HEK293 (cell line): ENCODE measurements around the gene SLC25A13.

Experiments used
- CTCF ChIA-PET: fragments of 350-600 bp; formaldehyde crosslinking; extraction: SDS; loops from one replicate; lab custom pipeline; 2021; ENCODE audit warnings: antibody characterized with exemption; lab: Yijun Ruan, JAX
- POLR2A ChIA-PET: fragments of 300-600 bp; formaldehyde crosslinking; extraction: SDS; loops from one replicate; lab custom pipeline; 2020; ENCODE audit warnings: antibody characterized with exemption, inconsistent platforms; lab: Yijun Ruan, JAX
- H3K27ac ChIP-seq: fragments of 200-500 bp; sonication (Bioruptor generic); 2 replicates; pipeline ENCODE4 v1.5.1; 2014; ENCODE audit warnings: low read depth, low read length, control low read depth, inconsistent platforms; ENCODE audit errors: extremely low read depth
- H3K36me3 ChIP-seq, 2 experiments: fragments of 200-500 bp in 1 of 2; sonication (Bioruptor generic) in 1 of 2; 1 replicate in 1 of 2; 2 replicates in 1 of 2; pipeline ENCODE4 v1.5.1; 2014 to 2017; ENCODE audit warnings: inconsistent platforms in 2 of 2, low read length in 2 of 2; ENCODE audit not compliant: control insufficient read depth in 2 of 2, insufficient read depth in 1 of 2
- H3K4me1 ChIP-seq: fragments of 200-500 bp; sonication (Bioruptor generic); 2 replicates; pipeline ENCODE4 v1.5.1; 2014; ENCODE audit warnings: mild to moderate bottlenecking, low read length, inconsistent platforms; ENCODE audit not compliant: control insufficient read depth, insufficient read depth
- H3K4me3 ChIP-seq: 2 replicates; pipeline ENCODE4 v1.5.1; 2011; ENCODE audit warnings: low read depth, mild to moderate bottlenecking, control low read depth, low read length, moderate library complexity
- H3K9me3 ChIP-seq: fragments of 200-500 bp; sonication (Bioruptor generic); 2 replicates; pipeline ENCODE4 v1.5.1; 2014; ENCODE audit warnings: low read depth, low read length, inconsistent platforms; ENCODE audit not compliant: control insufficient read depth, insufficient read depth
- EGR2 ChIP-seq: fragments of 450-650 bp; formaldehyde crosslinking; IDR thresholded peaks from 2 replicates; pipeline ENCODE4 v1.5.1; 2016; ENCODE audit warnings: low read depth, missing biosample characterization, missing genetic modification characterization
- MZF1 ChIP-seq: fragments of 450-650 bp; formaldehyde crosslinking; IDR thresholded peaks from 2 replicates; pipeline ENCODE4 v1.5.1; 2017; ENCODE audit warnings: missing biosample characterization, missing genetic modification characterization, borderline replicate concordance
- SCRT2 ChIP-seq: fragments of 450-650 bp; formaldehyde crosslinking; IDR thresholded peaks from 2 replicates; pipeline ENCODE4 v1.5.1; 2016; ENCODE audit warnings: missing biosample characterization, missing genetic modification characterization
- SETDB1 ChIP-seq: IDR thresholded peaks from one replicate; pipeline ENCODE4 v1.6.1; 2017; ENCODE audit warnings: mild to moderate bottlenecking, low read length, moderate library complexity, mixed read lengths; ENCODE audit not compliant: insufficient read length
- SP7 ChIP-seq: fragments of 450-650 bp; formaldehyde crosslinking; IDR thresholded peaks from 2 replicates; pipeline ENCODE4 v1.5.1; 2016; ENCODE audit warnings: missing biosample characterization, missing genetic modification characterization
- ZBTB49 ChIP-seq: fragments of 450-650 bp; formaldehyde crosslinking; IDR thresholded peaks from 2 replicates; pipeline ENCODE4 v1.5.1; 2016; ENCODE audit warnings: missing biosample characterization, missing genetic modification characterization, low read depth
- ZFP37 ChIP-seq: fragments of 450-650 bp; formaldehyde crosslinking; IDR thresholded peaks from 2 replicates; pipeline ENCODE4 v1.5.1; 2016; ENCODE audit warnings: missing biosample characterization, missing genetic modification characterization
- ZNF114 ChIP-seq: fragments of 450-650 bp; formaldehyde crosslinking; IDR thresholded peaks from 2 replicates; pipeline ENCODE4 v1.5.0; 2017; ENCODE audit warnings: missing biosample characterization, missing genetic modification characterization
- ZNF132 ChIP-seq: fragments of 450-650 bp; formaldehyde crosslinking; IDR thresholded peaks from 2 replicates; pipeline ENCODE4 v1.5.1; 2017; ENCODE audit warnings: missing biosample characterization, missing genetic modification characterization, borderline replicate concordance
- ZNF133 ChIP-seq: fragments of 450-650 bp; formaldehyde crosslinking; IDR thresholded peaks from 2 replicates; pipeline ENCODE4 v1.5.1; 2016; ENCODE audit warnings: missing biosample characterization, missing genetic modification characterization
- ZNF155 ChIP-seq: fragments of 450-650 bp; formaldehyde crosslinking; IDR thresholded peaks from 2 replicates; pipeline ENCODE4 v1.5.1; 2016; ENCODE audit warnings: missing biosample characterization, missing genetic modification characterization
- ZNF24 ChIP-seq: fragments of 450-650 bp; formaldehyde crosslinking; IDR thresholded peaks from 2 replicates; pipeline ENCODE4 v1.5.1; 2016; ENCODE audit warnings: missing biosample characterization, missing genetic modification characterization
- ZNF311 ChIP-seq: fragments of 450-650 bp; formaldehyde crosslinking; IDR thresholded peaks from 2 replicates; pipeline ENCODE4 v1.5.1; 2017; ENCODE audit warnings: missing biosample characterization, missing genetic modification characterization, borderline replicate concordance
- ZNF473 ChIP-seq: fragments of 450-650 bp; formaldehyde crosslinking; IDR thresholded peaks from 2 replicates; pipeline ENCODE4 v1.5.1; 2017; ENCODE audit warnings: missing biosample characterization, missing genetic modification characterization
- ZNF514 ChIP-seq: fragments of 450-650 bp; formaldehyde crosslinking; IDR thresholded peaks from 2 replicates; pipeline ENCODE4 v1.5.1; 2016; ENCODE audit warnings: missing biosample characterization, missing genetic modification characterization
- ZNF561 ChIP-seq: fragments of 450-650 bp; IDR thresholded peaks from 2 replicates; pipeline ENCODE4 v1.5.1; 2018; ENCODE audit warnings: missing biosample characterization, missing genetic modification characterization, borderline replicate concordance
- ZNF571 ChIP-seq: fragments of 450-650 bp; formaldehyde crosslinking; IDR thresholded peaks from 2 replicates; pipeline ENCODE4 v1.5.0; 2017; ENCODE audit warnings: missing biosample characterization, missing genetic modification characterization
- ZNF621 ChIP-seq: fragments of 450-650 bp; formaldehyde crosslinking; IDR thresholded peaks from 2 replicates; pipeline ENCODE4 v1.5.1; 2017; ENCODE audit warnings: missing biosample characterization, missing genetic modification characterization
- ZNF704 ChIP-seq: fragments of 450-650 bp; formaldehyde crosslinking; IDR thresholded peaks from 2 replicates; pipeline ENCODE4 v1.5.1; 2016; ENCODE audit warnings: missing biosample characterization, missing genetic modification characterization
- ZNF707 ChIP-seq: fragments of 450-650 bp; formaldehyde crosslinking; IDR thresholded peaks from 2 replicates; pipeline ENCODE4 v1.5.1; 2016; ENCODE audit warnings: missing biosample characterization, missing genetic modification characterization
- ZNF785 ChIP-seq: fragments of 450-650 bp; formaldehyde crosslinking; IDR thresholded peaks from 2 replicates; pipeline ENCODE4 v1.5.1; 2016; ENCODE audit warnings: missing biosample characterization, missing genetic modification characterization
- ZNF791 ChIP-seq: fragments of 450-650 bp; formaldehyde crosslinking; IDR thresholded peaks from 2 replicates; pipeline ENCODE4 v1.5.1; 2016; ENCODE audit warnings: missing biosample characterization, missing genetic modification characterization
- ZNF837 ChIP-seq: fragments of 450-650 bp; formaldehyde crosslinking; IDR thresholded peaks from 2 replicates; pipeline ENCODE4 v1.5.1; 2016; ENCODE audit warnings: missing biosample characterization, missing genetic modification characterization
- ZSCAN23 ChIP-seq: fragments of 450-650 bp; formaldehyde crosslinking; IDR thresholded peaks from 2 replicates; pipeline ENCODE4 v1.5.1; 2016; ENCODE audit warnings: missing biosample characterization, missing genetic modification characterization
- ZSCAN4 ChIP-seq: fragments of 450-650 bp; formaldehyde crosslinking; IDR thresholded peaks from 2 replicates; pipeline ENCODE4 v1.5.1; 2017; ENCODE audit warnings: missing biosample characterization, missing genetic modification characterization
- ZXDB ChIP-seq: fragments of 450-650 bp; formaldehyde crosslinking; IDR thresholded peaks from 2 replicates; pipeline ENCODE4 v1.5.1; 2016; ENCODE audit warnings: missing biosample characterization, missing genetic modification characterization

SLC25A13 gene

GRCh38 chr7:96344236-96344635 lies 22.3 kb upstream of the SLC25A13 start (continued):
- no peak for TF ChIP-seq ZBTB49 (tag by site-specific recombination)
- TF ChIP-seq ZNF311: no peak
- no peak for TF ChIP-seq ZNF561 (tag by site-specific recombination)
- TF ChIP-seq EGR2: no peak

GRCh38 chr7:96342049-96342448 lies 20.2 kb upstream of the SLC25A13 start:
- POLR2A ChIA-PET: no interaction called here
- H3K4me1 ChIP-seq: no peaks in the 10 kb centered on the region
- TF ChIP-seq ZNF24 (tag by site-specific recombination): no peak
- H3K36me3 ChIP-seq: no peaks in the 10 kb centered on the region
- no peak overlapping the region for H3K4me3 ChIP-seq
- H3K9me3 ChIP-seq: no peaks in the 10 kb centered on the region
- CTCF ChIA-PET: interaction anchor here (1.0 kb wide), 1 partner anchor 11 kb away, joined by 5 read pairs; no protein-coding TSS in a partner anchor
- H3K27ac ChIP-seq: no peak overlapping the region

- Histone ChIP-seq H3K4me1 (no peaks in the 10 kb centered on the region), H3K9me3 (no peaks in the 10 kb centered on the region), H3K36me3 (no peaks in the 10 kb centered on the region), H3K4me3 (no peak overlapping the region), H3K27ac (no peak overlapping the region)
- no peak for TF ChIP-seq ZNF837 (tag by site-specific recombination)
- TF ChIP-seq ZNF514 (tag by site-specific recombination): no peak
- no peak for TF ChIP-seq ZFP37 (tag by site-specific recombination)
- no peak for TF ChIP-seq SP7 (tag by site-specific recombination)
- no peak for TF ChIP-seq ZNF155 (tag by site-specific recombination)
- no peak for TF ChIP-seq MZF1 (tag by site-specific recombination)
- TF ChIP-seq SETDB1: no peak
- no peak for TF ChIP-seq ZNF785 (tag by site-specific recombination)
- no peak for TF ChIP-seq ZNF704 (tag by site-specific recombination)
- no peak for TF ChIP-seq ZNF707 (tag by site-specific recombination)
- no peak for TF ChIP-seq ZSCAN23
- no peak for TF ChIP-seq ZXDB (tag by site-specific recombination)
- no peak for TF ChIP-seq ZNF621
- no peak for TF ChIP-seq ZNF473 (tag by site-specific recombination)
- TF ChIP-seq ZNF133 (tag by site-specific recombination): no peak
- ChIA-PET POLR2A (no interaction called here), CTCF (no interaction called here)
Observed at GRCh38 chr7:96337519-96337918, 15.6 kb upstream of the SLC25A13 start.

- Histone ChIP-seq H3K36me3 (no peaks in the 10 kb centered on the region), H3K27ac (no peak overlapping the region)
- TF ChIP-seq ZNF132 (no peak), ZSCAN4 (tag by site-specific recombination) (peak; percentile 90), ZNF791 (tag by site-specific recombination) (no peak), ZNF571 (no peak), ZNF114 (no peak), SCRT2 (tag by site-specific recombination) (no peak)
- TF ChIP-seq, all 188 proteins: peak for 1
- Histone ChIP-seq H3K9me3 (no peaks in the 10 kb centered on the region), H3K4me1 (0 out of 2 replicates have a peak, but pooled peaks cover 2% of the 10 kb centered on the region), H3K4me3 (no peak overlapping the region)
- CTCF ChIA-PET: interaction anchor here (1.2 kb wide), 1 partner anchor 8 kb away, joined by 6 read pairs; no protein-coding TSS in a partner anchor
- POLR2A ChIA-PET: no interaction called here
Observed at GRCh38 chr7:96332325-96332724, 10.4 kb upstream of the SLC25A13 start.
